Upper lobe of right lung (tissue), 1 donor: ENCODE measurements around the gene MCTP1. TPM values are rescaled to one million over a fixed set of nuclear protein-coding genes. Genes with fewer than 3 reads are reported as not detected.

Experiments
- ATAC-seq: fragments of 200-7000 bp; cut with Tn5 transposase; one replicate; pipeline ENCODE4 v1.9.1; 2020; ENCODE audit warnings: mild to moderate bottlenecking, moderate library complexity
- DNase-seq: peaks from one replicate; pipeline ENCODE4 v3.0.0-alpha.2; 2020
- H3K27ac ChIP-seq: fragments of 200-600 bp; one replicate; pipeline ENCODE4 v1.8.0; 2022
- H3K27me3 ChIP-seq: fragments of 200-600 bp; one replicate; pipeline ENCODE4 v1.8.0; 2022; ENCODE audit warnings: mild to moderate bottlenecking
- H3K36me3 ChIP-seq: fragments of 200-600 bp; one replicate; pipeline ENCODE4 v1.8.0; 2022
- H3K4me1 ChIP-seq: fragments of 200-600 bp; one replicate; pipeline ENCODE4 v1.8.0; 2022
- H3K4me3 ChIP-seq: fragments of 200-600 bp; one replicate; pipeline ENCODE4 v1.8.0; 2022; ENCODE audit warnings: mild to moderate bottlenecking
- H3K9me3 ChIP-seq: fragments of 200-600 bp; one replicate; pipeline ENCODE4 v1.8.0; 2022
- intact Hi-C: fragments of 100-400 bp; cut with DNase I; formaldehyde crosslinking; loops from one replicate; pipeline ENCODE4 v1.11.0; 2022
- total RNA-seq: library from RNA; stranded (reverse); fragmentation: NEBNext Ultra II Directional; extraction: Animal tissue kit (Norgen Biotek cat#: 25700); gene quantifications from one replicate; pipeline ENCODE4 v1.2.1, GENCODE V29; 2021
- TF ChIP-seq, protein P1 (sequence below): fragments of 200-600 bp; IDR thresholded peaks from one replicate; pipeline ENCODE4 v1.8.0; 2022; ENCODE audit warnings: antibody characterized with exemption
- donor health status: DM: no; HTN: yes; CAD: no; lungs with severe emphysema.

Gene MCTP1
- total RNA-seq, 1 donor from 2014 or later: 40.7 TPM

DNA sequence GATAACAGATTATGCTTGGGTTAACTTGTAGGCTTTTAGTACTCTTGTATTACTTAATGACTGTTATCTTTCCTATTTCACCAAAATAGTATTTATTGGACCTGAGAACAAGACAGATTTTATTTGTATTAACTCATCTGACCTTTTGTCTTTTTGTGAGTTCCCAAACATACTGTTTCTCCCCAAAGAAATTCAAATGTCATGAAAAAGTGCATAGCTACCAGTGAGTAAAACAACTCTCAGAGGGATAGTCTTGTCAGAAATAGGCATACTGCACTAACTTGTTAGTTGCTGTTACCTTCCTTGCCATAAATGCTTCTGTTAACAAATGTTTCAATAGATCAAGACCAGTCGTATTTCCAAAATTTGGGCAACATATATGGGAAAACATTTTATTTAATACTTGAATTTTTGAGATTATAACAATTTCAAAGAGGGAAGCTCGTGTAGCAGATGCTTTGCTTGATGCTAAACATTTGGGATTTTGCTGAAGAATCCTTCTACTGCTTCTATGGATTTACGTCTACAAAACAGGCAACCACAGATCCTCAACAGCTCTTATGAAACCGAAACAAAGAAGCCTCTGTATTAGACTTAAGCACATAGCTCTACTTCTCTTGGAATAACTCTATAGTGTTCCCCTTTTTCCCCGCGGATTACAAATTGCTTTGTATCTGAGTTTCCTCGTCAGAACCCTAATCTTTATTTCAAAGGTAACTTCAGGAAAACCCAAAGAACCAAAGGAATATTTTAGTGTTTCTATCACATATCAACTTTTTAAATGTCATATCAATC, 248.8 kb downstream of the MCTP1 start:
- ATAC-seq: peak; percentile 70
- Histone ChIP-seq H3K27me3 (no peaks in the 10 kb centered on the region), H3K27ac (no peak overlapping the region), H3K36me3 (no peaks in the 10 kb centered on the region), H3K4me1 (no peaks in the 10 kb centered on the region), H3K4me3 (peak overlapping the region; percentile 1), H3K9me3 (no peaks in the 10 kb centered on the region)
- no peak for DNase-seq
- TF ChIP-seq, protein P1, sequence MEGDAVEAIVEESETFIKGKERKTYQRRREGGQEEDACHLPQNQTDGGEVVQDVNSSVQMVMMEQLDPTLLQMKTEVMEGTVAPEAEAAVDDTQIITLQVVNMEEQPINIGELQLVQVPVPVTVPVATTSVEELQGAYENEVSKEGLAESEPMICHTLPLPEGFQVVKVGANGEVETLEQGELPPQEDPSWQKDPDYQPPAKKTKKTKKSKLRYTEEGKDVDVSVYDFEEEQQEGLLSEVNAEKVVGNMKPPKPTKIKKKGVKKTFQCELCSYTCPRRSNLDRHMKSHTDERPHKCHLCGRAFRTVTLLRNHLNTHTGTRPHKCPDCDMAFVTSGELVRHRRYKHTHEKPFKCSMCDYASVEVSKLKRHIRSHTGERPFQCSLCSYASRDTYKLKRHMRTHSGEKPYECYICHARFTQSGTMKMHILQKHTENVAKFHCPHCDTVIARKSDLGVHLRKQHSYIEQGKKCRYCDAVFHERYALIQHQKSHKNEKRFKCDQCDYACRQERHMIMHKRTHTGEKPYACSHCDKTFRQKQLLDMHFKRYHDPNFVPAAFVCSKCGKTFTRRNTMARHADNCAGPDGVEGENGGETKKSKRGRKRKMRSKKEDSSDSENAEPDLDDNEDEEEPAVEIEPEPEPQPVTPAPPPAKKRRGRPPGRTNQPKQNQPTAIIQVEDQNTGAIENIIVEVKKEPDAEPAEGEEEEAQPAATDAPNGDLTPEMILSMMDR: no peak
- intact Hi-C loops: no loop called here

DNA sequence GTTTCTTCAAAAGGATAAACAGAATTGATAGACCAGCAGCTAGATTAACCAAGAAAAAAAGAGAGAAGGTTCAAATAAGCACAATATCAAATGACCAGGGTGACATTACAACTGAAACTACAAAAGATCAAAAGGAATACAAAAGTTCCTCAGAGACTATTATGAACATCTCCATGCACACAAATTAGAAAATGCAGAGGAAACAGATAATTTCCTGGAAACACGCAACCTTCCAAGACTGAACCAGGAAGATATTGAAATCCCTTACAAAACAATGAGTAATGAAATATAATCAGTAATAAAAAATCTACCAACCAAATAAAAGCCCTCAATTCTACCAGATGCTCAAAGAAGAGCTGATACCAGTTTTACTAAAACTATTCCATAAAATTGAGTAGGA, 252.1 kb downstream of the MCTP1 start:
- DNase-seq: no peak
- no peak for ATAC-seq
- TF ChIP-seq, protein P1: no peak
- H3K9me3 ChIP-seq: no peaks in the 10 kb centered on the region
- no peaks in the 10 kb centered on the region for H3K36me3 ChIP-seq
- no peaks in the 10 kb centered on the region for H3K27me3 ChIP-seq
- no peaks in the 10 kb centered on the region for H3K4me1 ChIP-seq
- H3K4me3 ChIP-seq: no peak overlapping the region
- H3K27ac ChIP-seq: no peak overlapping the region
- intact Hi-C loops: no loop called here

DNA sequence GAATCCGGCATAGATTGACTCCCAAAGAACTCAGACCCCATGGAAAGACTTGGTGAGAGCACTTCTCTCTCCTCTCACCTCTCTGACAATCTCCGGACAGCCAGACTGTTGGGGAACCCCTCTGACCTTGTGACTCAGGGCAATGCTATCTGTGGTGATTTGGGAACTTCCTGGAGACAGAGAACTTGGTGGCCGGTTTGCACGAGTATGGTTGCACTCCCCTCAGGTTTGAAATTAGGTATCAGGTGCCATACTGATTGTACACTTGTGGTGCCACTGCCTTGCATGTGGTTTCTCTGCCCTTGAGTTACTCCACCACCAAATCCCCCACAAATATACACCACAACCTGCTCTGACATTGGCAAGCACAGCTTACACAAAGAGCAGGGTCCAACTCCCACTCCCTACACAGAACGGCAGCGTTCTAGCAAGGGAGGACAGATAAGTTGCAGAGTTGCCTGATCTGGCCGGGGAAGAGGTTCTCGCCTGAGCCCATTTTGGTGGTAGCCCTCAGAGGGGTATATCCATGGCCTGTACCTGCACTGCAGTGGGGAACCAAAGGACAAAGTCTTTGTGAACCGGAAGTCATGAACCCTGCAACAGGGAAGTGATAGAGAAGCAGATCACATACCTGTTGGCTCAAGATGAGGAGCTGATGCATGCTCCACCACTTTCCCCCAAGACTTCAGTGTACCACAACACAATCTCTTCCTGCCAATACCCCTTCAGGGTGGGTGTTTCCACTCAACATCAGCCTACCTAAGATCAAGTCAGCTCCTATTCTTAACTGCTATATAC, 255.1 kb downstream of the MCTP1 start:
- DNase-seq (no peak), ATAC-seq (peak; percentile 27)
- Histone ChIP-seq H3K27me3 (no peaks in the 10 kb centered on the region), H3K36me3 (no peaks in the 10 kb centered on the region), H3K4me3 (no peak overlapping the region), H3K27ac (no peak overlapping the region), H3K9me3 (no peaks in the 10 kb centered on the region), H3K4me1 (no peaks in the 10 kb centered on the region)
- TF ChIP-seq, protein P1: no peak
- intact Hi-C loops: no loop called here

DNA sequence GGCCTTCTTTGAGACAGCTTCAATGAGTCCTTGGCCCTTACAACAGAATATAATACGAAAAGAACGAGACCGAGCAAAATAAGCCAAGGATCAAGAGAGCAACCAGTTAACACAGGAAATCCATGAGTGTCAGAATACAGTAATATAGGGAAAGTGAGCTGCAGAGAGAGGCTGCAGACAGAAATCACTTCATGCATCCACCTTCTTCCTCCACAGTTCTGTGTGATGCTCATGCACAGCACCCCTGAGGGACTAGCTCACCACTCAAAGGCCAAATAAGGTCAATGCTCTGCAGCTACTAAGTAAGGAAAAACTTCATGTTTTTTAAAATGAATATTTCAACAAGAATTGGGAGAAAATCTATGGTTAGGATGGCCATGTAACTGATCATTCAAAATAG, 257.1 kb downstream of the MCTP1 start:
- no peaks in the 10 kb centered on the region for H3K36me3 ChIP-seq
- no peaks in the 10 kb centered on the region for H3K27me3 ChIP-seq
- ATAC-seq (no peak), DNase-seq (no peak)
- no peak overlapping the region for H3K27ac ChIP-seq
- H3K9me3 ChIP-seq: no peaks in the 10 kb centered on the region
- H3K4me1 ChIP-seq: no peaks in the 10 kb centered on the region
- intact Hi-C loops: no loop called here
- H3K4me3 ChIP-seq: no peak overlapping the region
- TF ChIP-seq, protein P1: no peak

DNA sequence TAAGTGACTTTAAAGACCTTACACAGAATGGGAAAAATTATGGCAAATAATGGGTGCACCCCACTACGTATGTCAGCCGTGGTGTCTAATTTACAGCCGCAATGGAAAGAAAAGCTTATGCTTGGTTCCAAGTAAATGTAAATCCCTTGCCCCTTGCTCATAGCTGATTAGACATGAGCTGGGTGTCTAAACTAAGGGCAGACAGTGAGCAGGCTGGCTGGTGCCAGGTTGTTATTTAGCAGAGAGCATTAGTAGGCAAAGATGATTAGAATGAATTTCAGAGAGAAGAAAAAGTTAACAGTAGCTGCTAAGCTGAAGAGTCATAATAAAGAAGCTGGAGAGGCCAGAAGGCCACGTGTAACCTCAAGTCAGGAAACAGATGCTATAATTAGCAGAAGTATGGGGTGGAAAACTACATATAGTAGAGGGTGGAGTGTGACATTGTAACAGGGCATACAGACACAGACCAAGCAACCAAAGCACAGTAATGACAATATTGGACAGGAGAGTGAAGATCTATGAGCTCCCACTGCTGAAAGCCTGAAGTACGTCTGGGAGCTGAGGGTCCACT, 257.7 kb downstream of the MCTP1 start:
- H3K4me3 ChIP-seq: no peak overlapping the region
- TF ChIP-seq, protein P1: no peak
- DNase-seq: no peak
- H3K27me3 ChIP-seq: no peaks in the 10 kb centered on the region
- no peaks in the 10 kb centered on the region for H3K9me3 ChIP-seq
- H3K4me1 ChIP-seq: no peaks in the 10 kb centered on the region
- intact Hi-C loops: no loop called here
- ATAC-seq: peak; percentile 80
- H3K36me3 ChIP-seq: no peaks in the 10 kb centered on the region
- no peak overlapping the region for H3K27ac ChIP-seq
